OCI-M2 (cell line): ENCODE data around the gene RFK.
"Not testable (repeated sequence)": the region's sequence is repeated elsewhere in the genome, so short reads cannot be mapped to it uniquely, and the experiment has no call there.

ENCODE experiments used
- DNase-seq: peaks from one replicate; lab custom pipeline; 2025; ENCODE audit not compliant: unreplicated experiment; lab: John Stamatoyannopoulos, UW

Gene RFK

DNA sequence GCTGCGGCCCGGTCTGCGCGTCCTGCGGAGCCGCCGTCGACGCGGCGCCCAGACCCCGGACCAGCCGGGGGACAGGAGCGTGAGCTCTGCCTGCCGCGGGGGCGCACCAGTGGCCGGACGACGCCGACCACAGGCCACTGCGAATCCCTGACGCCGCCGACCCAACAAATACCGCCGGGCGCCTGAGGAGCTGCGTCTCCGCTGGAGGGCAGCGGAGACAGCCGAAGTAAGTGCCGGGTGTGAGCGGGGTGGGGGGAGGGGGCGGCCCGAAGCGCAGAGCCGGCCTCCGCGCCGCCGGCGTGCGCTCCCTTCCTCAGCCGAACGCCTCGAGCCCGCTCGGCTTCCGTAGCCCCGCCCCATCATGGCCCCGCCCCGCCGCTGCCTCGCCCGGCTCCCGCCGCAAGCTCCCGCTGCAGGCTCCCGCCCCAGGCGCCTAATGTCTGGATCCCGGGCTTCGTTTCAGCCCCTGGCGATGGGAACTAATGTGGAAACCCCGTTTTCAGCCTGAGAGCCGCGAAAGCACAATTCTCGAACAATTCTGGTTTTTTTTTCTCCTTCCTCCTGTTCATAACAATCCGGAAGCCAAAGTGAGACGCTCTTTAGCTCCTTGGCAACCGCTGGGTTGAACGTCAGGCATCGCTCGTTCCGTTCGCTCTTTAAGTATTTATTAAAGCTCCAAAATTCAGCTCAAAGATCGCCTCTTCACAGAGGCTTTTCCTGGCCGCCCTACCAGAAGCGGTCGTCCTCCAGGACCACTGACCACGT, at the start of gene RFK:
Gene RFK (minus strand): TSS at position 232 of the 765 bp plus-strand sequence. CDS start 255 bp downstream, outside the sequence.
- DNase-seq = no peak

DNA sequence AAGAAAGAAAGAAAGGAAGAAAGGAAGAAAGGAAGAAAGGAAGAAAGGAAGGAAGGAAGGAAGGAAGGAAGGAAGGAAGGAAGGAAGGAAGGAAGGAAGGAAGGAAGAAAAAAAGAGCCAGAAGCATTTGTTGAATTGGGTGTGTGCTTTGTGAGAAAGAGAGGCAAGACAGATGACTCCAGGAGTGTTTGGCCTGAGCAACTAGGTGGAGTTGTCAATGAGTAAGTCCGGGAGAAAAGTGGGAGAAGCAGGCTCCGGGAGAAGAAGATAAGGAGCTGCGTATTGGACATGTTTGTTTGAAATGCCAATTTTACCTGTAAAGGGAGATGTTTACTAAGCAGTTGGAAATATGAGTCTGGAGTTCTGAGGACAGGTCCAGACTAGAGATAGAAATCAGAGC, 49.7 kb upstream of the RFK start:
- no peak for DNase-seq

DNA sequence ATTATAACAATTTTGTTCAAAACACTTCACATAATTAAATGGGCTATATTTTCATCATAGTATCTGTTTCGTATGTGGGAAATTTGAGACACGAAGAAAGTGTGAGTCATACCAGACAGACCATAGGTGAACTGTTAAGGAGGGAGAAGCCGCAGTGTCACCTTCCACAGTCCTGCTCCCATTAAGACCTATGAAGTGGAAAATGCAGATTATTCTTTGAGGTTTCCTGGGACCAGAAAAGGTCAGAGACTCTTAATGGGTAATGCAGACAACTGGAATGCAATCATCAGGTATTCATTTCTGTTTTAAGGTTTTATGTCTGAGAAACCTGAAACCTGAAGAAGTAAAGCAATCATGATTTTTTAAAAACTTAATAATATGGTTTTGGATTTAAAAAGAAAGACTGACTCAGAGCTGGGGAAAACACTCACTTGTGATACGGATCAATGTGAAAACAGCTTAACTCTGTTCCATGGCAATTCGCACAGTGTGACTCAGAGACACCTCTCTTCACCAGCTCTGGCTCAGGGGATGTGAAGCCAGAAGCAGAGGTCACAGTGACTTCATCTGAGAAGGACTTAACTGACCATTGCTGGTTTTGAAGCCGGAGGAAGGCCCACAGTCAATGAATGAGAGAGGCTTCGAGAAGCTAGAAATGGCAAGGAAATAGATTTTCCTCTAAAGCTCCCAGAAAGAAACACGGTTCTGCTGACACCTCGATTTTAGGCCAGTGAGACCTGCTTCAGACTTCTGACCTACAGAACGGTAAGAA, 47.5 kb upstream of the RFK start:
- DNase-seq = no peak

DNA sequence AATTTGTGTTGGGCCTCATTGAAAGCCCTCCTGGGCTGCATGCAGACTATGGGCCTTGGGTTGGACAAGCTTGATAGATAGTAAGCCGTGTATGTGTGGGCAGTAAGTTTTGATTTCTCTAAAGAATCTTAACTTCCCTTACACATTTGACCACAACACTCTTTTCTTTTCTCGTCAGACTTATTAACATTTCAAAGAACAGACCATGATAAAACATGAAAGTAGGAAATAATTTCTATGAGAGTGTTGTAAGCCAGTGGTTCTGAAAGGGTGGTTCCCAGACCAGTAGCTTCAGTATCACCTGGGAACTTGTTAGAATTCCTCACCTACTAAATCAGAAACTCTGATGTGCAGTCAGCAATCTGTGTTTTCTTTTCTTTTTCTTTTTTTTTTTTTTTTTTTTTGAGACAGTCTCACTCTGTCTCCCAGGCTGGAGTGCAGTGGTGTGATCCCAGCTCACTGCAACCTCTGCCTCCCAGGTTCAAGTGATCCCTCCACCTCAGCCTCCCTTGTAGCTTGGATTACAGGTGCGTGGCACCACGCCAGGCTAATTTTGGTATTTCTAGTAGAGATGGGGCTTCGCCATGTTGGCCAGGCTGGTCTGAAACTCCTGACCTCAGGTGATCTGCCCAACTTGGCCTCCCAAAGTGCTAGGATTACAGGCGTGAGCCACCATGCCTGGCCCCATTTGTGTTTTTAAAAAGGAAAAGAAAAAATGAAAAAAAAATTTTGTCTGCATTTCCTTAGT, 44.8 kb upstream of the RFK start:
- DNase-seq = no peak

DNA sequence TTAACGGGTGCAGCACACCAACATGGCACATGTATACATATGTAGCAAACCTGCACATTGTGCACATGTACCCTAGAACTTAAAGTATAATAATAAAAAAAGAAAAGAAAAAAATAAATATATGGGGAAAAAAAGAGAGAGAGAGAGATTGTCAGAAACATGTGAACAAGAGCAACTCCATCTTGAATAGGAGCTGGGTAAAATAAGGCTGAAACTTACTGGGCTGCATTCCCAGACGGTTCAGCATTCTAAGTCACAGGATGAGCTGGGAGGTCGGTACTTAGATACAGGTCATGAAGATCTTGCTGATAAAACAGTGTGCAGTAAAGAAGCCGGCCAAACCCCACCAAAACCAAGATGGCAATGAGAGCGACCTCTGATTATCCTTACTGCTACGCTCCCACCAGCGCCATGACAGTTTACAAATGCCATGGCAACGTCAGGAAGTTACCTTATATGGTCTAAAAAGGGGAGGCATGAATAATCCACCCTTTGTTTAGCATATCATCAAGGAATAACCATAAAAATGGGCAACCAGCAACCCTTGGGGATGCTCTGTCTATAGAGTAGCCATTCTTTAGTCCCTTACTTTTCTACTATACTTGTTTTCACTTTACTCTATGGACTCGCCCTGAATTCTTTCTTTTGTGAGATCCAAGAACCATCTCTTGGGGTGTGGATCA, 42.9 kb upstream of the RFK start:
- not testable (repeated sequence) for DNase-seq

DNA sequence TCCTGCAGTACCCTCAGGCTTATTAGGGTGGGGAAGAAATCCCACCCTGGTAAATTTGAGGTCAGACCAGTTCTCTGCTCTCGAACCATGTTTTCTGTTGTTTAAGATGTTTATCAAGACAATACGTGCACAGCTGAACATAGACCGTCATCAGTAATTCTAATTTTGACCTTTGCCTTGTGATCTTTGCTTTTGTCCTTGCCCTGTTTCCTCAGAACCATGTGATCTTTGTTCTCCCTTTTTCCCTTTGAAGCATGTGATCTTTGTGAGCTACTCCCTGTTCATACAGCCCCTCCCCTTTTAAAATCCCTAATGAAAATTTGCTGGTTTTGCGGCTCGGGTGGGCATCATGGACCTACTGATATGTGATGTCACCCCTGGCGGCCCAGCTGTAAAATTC, 40.7 kb upstream of the RFK start:
- not testable (repeated sequence) for DNase-seq

DNA sequence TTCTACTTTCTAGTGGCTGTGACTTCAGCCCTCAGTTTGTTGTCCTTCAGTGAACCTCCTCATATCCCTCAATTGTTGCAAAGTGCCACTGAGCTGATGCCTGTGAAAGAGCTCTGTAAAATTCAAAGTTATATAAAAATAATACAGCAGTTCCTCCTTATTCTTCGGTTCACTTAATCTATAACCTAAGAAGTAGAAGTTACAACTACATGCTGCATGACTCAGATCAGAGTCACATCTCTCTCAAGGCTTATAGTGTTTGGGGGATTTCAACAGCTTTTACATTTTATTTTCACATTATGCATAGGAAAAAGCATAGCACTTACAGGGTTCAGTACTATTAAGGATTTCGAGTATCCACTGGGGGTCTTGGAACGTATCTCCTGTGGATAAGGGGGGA, 39.6 kb upstream of the RFK start:
- DNase-seq = no peak

DNA sequence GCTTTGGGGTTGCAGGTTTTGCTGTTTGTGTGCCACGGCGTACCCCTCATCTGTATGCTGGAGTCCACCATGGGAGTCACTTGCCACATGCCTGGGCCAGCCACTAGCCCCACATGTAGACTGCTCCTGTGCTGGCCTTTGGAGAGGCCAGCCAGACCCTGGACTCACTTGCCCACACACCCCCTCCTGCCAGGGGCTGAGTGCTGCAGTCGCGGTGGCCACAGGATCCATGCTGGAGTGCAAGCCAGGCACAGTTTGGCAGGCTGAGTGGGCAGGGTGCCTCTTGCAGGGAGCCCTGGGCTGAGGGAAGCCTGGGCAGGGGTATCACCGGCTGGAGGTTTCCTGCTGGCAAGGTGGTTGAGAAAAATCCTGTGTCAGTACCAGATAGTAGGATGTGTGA, 39.2 kb upstream of the RFK start:
- no peak for DNase-seq

DNA sequence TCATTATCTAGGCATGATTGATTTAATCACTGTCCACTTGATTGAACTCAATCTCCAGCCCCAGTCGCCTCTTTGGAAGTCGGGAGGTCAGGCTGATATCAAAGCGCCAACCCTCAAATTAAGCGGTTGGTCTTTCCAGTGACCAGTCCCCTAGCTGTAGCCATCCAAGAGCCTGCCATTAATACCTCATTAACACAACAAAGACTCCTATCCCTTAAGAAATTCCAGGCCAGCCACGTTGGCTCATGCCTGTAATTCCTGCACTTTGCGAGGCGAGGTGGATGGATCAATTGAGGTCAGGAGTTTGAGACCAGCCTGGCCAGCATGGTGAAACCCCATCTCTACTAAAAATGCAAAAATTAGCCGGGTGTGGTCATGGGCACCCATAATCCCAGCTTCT, 37.4 kb upstream of the RFK start:
- DNase-seq = no peak

DNA sequence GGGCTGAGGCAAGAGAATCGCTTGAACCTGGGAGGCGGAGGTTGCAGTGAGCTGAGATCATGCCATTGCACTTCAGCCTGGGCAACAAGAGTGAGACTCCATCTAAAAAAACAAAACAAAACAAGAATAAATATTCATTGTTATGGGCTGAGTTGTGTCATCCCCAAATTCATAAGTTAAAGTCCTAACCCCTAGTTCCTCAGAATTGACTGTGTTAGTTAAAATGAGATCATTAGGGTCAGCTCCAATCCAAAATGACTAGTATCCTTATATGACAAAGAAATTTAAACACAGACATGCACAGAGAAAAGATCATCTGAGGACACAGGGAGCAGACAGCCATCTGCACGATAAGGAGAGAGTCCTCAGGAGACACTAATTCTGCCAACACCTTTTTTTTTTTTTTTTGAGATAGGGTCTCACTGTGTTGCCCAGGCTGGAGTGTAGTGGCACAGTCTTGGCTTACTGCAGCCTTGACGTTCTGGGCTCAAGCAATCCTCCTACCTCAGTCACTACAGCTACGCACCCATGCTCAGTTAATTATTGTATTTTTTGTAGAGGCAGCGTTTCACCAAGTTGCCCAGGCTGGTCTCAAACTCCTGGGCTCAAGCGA, 32.7 kb upstream of the RFK start:
- no peak for DNase-seq

DNA sequence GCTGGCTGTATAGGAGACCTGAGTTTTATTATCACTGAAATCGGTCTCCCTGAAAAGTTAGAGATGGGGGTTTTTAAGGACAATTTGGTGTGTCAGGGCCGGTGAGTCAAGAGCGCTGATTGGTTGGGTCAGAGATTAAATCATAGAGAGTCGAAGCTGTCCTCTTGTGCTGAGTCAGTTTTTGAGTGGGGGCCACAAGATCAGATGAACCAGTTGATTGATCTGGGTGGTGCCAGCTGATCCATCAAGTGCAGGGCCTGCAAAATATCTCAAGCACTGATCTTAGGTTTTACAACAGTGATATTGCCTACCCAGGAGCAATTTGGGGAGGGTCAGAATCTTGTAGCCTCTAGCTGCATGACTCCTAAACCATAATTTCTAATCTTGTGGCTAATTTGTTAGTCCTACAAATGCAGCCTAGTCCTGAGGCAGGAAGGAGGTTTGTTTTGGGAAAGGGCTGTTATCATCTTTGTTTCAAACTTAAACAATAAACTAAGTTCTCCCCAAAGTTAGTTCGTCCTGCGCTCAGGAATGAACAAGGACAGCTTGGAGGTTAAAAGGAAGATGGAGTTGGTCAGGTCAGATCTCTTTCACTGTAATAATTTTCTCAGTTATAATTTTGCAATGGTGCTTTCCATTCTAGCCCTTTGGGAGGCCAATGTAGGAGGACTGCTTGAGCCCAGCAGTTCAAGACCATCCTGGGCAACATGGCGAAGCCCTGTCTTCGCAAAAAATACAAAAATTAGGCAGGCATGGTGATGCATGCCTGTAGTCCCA, 31.6 kb upstream of the RFK start:
- no peak for DNase-seq

DNA sequence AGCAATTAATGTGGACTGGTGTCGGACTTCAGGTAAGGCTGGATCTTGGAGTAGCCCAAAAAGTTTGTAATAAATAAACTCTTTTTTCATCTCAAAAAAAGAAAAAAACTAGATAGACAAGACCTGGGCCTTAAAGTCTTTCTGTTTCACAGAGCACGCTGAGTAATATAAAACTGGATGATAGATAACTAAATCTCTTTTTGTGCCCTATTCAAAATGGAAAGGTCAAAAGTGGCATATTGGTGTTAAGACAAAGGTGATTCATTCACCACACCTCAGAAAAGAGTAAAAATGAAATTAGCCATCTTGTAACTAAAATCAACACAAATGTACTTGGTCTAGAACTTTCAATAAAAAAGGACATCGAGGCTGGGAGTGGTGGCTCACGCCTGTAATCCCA, 30.3 kb upstream of the RFK start:
- no peak for DNase-seq

DNA sequence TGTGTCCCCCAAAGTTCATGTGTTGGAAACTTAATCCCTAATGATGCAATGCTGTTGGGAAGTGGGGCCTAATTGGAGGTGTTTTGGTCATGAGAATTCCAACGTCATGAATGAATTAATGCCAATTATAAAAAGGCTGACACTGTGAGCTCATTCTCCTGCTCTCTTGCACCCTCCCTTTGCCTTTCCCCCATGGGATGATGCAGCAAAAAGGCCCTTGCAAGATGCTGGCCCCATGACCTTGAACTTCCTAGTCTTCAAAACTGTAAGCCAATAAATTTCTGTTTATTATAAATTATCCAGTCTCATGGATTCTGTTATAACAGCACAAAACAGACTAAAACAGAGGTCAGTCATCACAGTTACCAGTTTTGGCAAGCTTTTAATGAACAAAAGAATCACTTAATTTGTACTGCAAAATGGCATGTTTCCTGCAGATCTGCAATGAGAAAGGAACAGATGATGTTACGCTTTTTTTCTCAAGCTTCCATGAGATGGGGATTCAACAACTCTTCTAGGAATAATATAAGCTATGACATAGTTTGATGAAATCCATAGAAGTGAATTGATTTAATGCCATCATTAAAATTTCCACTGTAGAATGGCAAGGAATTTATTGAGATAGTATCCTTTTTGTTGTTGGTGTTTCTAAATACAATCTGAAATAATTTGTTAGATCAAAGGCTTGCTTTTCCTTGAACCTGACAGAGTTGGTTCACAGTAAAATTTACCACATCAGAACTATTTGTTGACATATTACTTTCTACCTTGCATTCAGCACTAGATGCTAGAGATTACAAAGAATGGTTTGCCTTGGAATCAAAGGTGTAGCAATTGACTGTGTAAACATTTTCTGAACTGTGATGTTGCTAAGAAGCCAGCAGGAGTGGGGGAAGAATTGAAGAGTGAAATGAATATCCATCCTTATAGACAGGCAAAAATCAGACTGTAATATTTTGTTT, 29.3 kb upstream of the RFK start:
- no peak for DNase-seq

DNA sequence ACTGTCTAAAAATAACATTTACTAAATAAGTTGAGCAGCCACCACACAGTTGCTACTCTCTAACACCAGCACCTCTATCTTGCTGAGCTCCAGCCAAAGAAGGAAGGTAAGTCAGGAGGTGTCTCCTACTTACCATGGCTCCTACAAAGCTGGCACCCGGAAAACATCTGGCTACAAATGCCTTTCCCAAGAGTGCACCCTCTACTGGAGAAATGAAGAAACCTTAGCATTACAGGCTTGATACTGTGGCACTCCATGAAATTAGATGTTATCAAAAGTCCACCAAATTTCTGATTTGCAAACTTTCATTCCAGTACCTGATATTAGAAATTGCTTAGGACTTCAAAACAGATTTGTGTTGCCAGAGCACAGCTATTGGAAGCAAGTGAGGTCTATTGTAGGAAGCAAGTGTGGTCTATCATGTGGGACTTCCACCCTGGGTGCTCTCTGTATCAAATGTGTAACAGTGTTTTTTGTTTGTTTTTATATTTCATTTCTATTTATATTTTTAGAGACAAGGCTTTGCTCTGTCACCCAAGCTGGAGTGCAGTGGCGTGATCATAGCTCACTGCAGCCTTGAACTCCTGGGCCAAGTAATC, 25.7 kb upstream of the RFK start:
- no peak for DNase-seq

DNA sequence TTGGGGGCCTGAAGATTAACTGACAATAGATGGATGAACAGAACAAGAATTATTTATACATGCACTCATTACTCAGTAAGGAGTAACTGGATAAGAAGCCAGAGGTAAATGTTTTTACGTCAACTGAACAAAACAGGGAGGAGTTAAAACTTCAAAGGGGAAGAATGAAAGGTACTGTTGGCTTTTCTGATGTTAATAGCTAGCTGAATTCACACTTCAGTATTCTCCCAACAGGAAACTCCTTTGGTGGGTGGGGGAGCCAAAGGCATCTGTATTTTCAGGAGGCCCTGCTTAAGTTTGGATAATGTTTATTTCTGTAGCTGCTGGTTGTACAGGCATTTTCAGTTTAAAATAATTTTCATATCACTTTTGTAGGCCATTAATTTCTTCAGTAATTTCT, 23.2 kb upstream of the RFK start:
- no peak for DNase-seq

DNA sequence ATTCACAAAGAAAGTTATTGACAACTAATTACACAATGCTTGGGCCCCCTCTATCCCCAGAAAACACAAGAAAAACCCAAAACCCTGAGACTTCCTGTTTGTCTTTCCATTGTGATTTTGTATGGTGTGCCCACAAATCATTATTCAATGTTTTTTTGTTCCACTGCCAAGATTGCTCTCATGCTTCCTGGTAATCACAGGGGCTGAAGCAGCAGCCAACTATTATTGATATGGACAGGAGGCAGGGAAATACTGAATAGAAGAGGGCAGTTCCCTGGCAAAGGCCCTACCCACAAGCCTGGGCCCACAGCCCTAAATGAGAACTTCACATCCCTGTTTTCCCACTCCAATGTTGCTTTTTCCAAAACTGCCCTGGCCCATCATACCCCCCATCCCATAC, 21.5 kb upstream of the RFK start:
- no peak for DNase-seq

DNA sequence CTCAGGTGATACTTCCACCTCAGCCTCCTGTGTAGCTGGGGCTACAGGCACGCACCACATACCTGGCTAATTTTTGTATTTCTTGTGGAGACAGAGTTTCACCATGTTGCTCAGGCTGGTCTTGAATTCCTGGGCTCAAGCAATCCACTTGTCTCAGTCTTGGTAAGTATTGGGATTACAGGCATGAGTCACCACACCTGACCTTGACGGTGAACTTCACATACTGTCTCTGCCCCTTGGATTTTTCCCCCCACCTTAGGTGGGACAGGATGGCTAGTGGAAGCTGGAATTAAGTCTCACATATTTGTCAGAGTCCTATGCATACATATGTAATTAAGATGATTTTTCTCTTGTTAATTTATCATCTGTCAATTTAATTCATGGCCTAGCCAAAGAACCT, 20.9 kb upstream of the RFK start:
- DNase-seq = no peak

DNA sequence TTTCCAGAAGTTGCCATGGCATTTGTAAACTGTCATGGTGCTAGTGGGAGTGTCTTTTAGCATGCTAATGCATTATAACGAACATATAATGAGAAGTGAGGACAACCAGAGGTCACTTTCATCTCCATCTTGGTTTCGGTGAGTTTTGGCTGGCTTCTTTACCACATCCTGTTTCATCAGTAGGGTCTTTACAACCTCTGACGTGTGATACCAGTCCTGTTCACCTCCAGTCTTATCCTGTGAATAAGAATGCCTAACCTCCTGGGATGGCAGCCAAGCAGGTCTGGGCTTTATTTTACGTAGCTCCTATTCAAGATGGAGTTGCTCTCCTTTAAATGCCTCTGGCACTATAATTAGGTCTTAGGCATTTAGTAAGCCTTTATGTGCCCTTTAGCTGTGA, 20.4 kb upstream of the RFK start:
- no peak for DNase-seq

DNA sequence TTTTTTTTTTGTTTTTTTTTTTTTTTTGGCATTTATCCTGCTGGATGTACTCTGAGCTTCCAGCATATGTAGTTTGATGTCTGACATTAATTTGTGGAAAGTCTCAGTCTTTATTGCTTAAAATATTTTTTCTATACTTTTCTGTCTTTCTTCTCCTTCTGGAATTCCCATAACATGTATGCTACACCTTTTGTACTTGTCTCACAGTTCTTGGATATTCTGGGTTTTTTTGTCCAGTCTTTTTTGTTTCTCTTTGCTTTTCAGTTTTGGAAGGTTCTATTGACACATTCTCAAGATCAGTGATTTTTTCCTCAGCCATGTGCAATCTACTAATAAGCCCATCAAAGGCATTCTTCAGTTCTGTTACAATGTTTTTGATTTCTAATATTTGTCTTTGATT, 19.4 kb upstream of the RFK start:
- no peak for DNase-seq
